CD8-positive, alpha-beta memory T cell (primary cell): ENCODE measurements around the gene KLF6. TPM values are rescaled to one million over a fixed set of nuclear protein-coding genes. Genes with fewer than 3 reads are reported as not detected.
A peak's percentile ranks its signal among the peaks of the same experiment; 100 is the strongest.

Experiments used
- CTCF ChIA-PET: fragments of 350-600 bp; sonication (Branson Sonifier 250); formaldehyde crosslinking; loops from one replicate; lab custom pipeline; 2021; ENCODE audit warnings: antibody characterized with exemption; lab: Charles Lee
- POLR2A ChIA-PET: fragments of 350-600 bp; sonication (Branson Sonifier 250); formaldehyde crosslinking; loops from one replicate; lab custom pipeline; 2021; ENCODE audit warnings: antibody characterized with exemption; lab: Charles Lee
- DNase-seq, 5 donors: peaks; one replicate each; pipeline versions ENCODE4 v3.0.0 to v3.0.0-alpha.2; 2020 to 2022; ENCODE audit warnings: mixed read lengths in 1 of 5
- H3K27ac ChIP-seq: one replicate; pipeline ENCODE4 v1.7.0; 2013; ENCODE audit warnings: low read depth, mild to moderate bottlenecking, low read length, moderate library complexity
- H3K27me3 ChIP-seq: 2 replicates; pipeline ENCODE4 v1.7.0; 2013; ENCODE audit warnings: low read length, mild to moderate bottlenecking; ENCODE audit not compliant: insufficient read depth, poor library complexity, severe bottlenecking
- H3K36me3 ChIP-seq: 2 replicates; pipeline ENCODE4 v1.7.0; 2013; ENCODE audit warnings: mild to moderate bottlenecking, low read length, moderate library complexity; ENCODE audit not compliant: insufficient read depth
- H3K4me1 ChIP-seq: 2 replicates; pipeline ENCODE4 v1.7.0; 2013; ENCODE audit warnings: mild to moderate bottlenecking, low read length, moderate library complexity; ENCODE audit not compliant: insufficient read depth
- H3K4me3 ChIP-seq: 2 replicates; pipeline ENCODE4 v1.7.0; 2013; ENCODE audit warnings: mild to moderate bottlenecking, low read length
- H3K9me3 ChIP-seq: 2 replicates; pipeline ENCODE4 v1.7.0; 2013; ENCODE audit warnings: mild to moderate bottlenecking, low read length
- H3K27ac Mint-ChIP-seq, 8 donors: one replicate each; pipeline ENCODE4 v1.8.0; 2020 to 2021; ENCODE audit warnings: mixed read lengths in 8 of 8, mild to moderate bottlenecking in 6 of 8, inconsistent platforms in 3 of 8, moderate library complexity in 3 of 8
- H3K27me3 Mint-ChIP-seq, 2 donors: one replicate each; pipeline ENCODE4 v1.8.0; 2020 to 2021; ENCODE audit warnings: mixed read lengths in 2 of 2, mild to moderate bottlenecking in 1 of 2, moderate library complexity in 1 of 2
- H3K36me3 Mint-ChIP-seq, 3 donors: one replicate each; pipeline ENCODE4 v1.8.0; 2020 to 2021; ENCODE audit warnings: mixed read lengths in 3 of 3, inconsistent platforms in 1 of 3, mild to moderate bottlenecking in 1 of 3
- H3K4me1 Mint-ChIP-seq, 3 donors: one replicate each; pipeline ENCODE4 v1.8.0; 2020 to 2021; ENCODE audit warnings: mixed read lengths in 3 of 3, inconsistent platforms in 1 of 3, mild to moderate bottlenecking in 1 of 3
- H3K4me3 Mint-ChIP-seq, 7 donors: one replicate each; pipeline ENCODE4 v1.8.0; 2020 to 2021; ENCODE audit warnings: mixed read lengths in 7 of 7, mild to moderate bottlenecking in 6 of 7, moderate library complexity in 4 of 7, inconsistent platforms in 2 of 7
- H3K9me3 Mint-ChIP-seq, 5 donors: one replicate each; pipeline ENCODE4 v1.8.0; 2020 to 2022; ENCODE audit warnings: mixed read lengths in 5 of 5, mild to moderate bottlenecking in 3 of 5, moderate library complexity in 2 of 5, inconsistent platforms in 1 of 5
- polyA plus RNA-seq: library from polyadenylated mRNA; unstranded; fragments of 300-500 nt; fragmentation: Illumina TruSeq; gene quantifications from one replicate; pipeline ENCODE4 v1.2.3, GENCODE V29; 2021
- total RNA-seq, 2 experiments: library from RNA; stranded (reverse); gene quantifications; one replicate each; pipeline ENCODE4 v1.2.3, GENCODE V29; 2021

The KLF6 gene
- total and polyA plus RNA-seq, 3 experiments from 2014 or later = 187 to 883 (median 192) TPM

- Mint-ChIP-seq H3K27ac (peak overlapping the region in 1 of 8 donors; percentile 11), H3K9me3 (peaks cover 4 to 9% (median 6%) of the 10 kb centered on the region in 5 donors), H3K4me3 (peak overlapping the region in 1 of 7 donors; percentile 40), H3K27me3 (no peaks in the 10 kb centered on the region), H3K36me3 (peaks cover 0 to 7% (median 0%) of the 10 kb centered on the region in 3 donors), H3K4me1 (peaks cover 2 to 12% (median 4%) of the 10 kb centered on the region in 3 donors)
- POLR2A ChIA-PET = no interaction called here
- no peaks in the 10 kb centered on the region for H3K4me1 ChIP-seq
- H3K27ac ChIP-seq = no peak overlapping the region
- DNase-seq = no peak
- CTCF ChIA-PET = no interaction called here
- no peaks in the 10 kb centered on the region for H3K36me3 ChIP-seq
- H3K4me3 ChIP-seq = no peak overlapping the region
- H3K9me3 ChIP-seq = no peaks in the 10 kb centered on the region
- H3K27me3 ChIP-seq = no peaks in the 10 kb centered on the region
These were observed 7.1 kb upstream of the KLF6 start for GRCh38 chr10:3791974-3792633.

GRCh38 chr10:3790858-3791257 is 5.8 kb upstream of the KLF6 start:
- ChIA-PET CTCF (interaction anchor here (0.6 kb wide), 1 partner anchor 276 kb away, joined by 3 read pairs; no protein-coding TSS in a partner anchor), POLR2A (no interaction called here)
- Histone ChIP-seq H3K27me3 (no peaks in the 10 kb centered on the region), H3K4me1 (peaks cover 3% of the 10 kb centered on the region), H3K27ac (no peak overlapping the region), H3K9me3 (no peaks in the 10 kb centered on the region), H3K4me3 (no peak overlapping the region), H3K36me3 (no peaks in the 10 kb centered on the region)
- no peak overlapping the region for H3K4me3 Mint-ChIP-seq
- peaks cover 4 to 9% (median 6%) of the 10 kb centered on the region in 5 donors for H3K9me3 Mint-ChIP-seq
- DNase-seq = no peak
- peaks cover 9 to 22% (median 17%) of the 10 kb centered on the region in 3 donors for H3K4me1 Mint-ChIP-seq
- H3K27ac Mint-ChIP-seq = no peak overlapping the region
- H3K27me3 Mint-ChIP-seq = no peaks in the 10 kb centered on the region
- H3K36me3 Mint-ChIP-seq = peaks cover 0 to 7% (median 4%) of the 10 kb centered on the region in 3 donors

GRCh38 chr10:3790272-3790671 is 5.3 kb upstream of the KLF6 start:
- Histone ChIP-seq H3K9me3 (no peaks in the 10 kb centered on the region), H3K36me3 (no peaks in the 10 kb centered on the region), H3K27me3 (no peaks in the 10 kb centered on the region), H3K4me1 (peaks cover 4% of the 10 kb centered on the region), H3K27ac (no peak overlapping the region), H3K4me3 (no peak overlapping the region)
- peaks cover 0 to under 1% of the 10 kb centered on the region in 2 donors for H3K27me3 Mint-ChIP-seq
- peaks cover 4 to 9% (median 6%) of the 10 kb centered on the region in 5 donors for H3K9me3 Mint-ChIP-seq
- H3K4me1 Mint-ChIP-seq = peaks cover 9 to 23% (median 18%) of the 10 kb centered on the region in 3 donors
- peaks cover 0 to 7% (median 6%) of the 10 kb centered on the region in 3 donors for H3K36me3 Mint-ChIP-seq
- no peak for DNase-seq
- ChIA-PET CTCF (no interaction called here), POLR2A (interaction anchor here (1.3 kb wide), 1 partner anchor 10 kb away, joined by 3 read pairs; no protein-coding TSS in a partner anchor)
- H3K27ac Mint-ChIP-seq = peak overlapping the region in 1 of 8 donors; percentile 25
- H3K4me3 Mint-ChIP-seq = no peak overlapping the region

DNA sequence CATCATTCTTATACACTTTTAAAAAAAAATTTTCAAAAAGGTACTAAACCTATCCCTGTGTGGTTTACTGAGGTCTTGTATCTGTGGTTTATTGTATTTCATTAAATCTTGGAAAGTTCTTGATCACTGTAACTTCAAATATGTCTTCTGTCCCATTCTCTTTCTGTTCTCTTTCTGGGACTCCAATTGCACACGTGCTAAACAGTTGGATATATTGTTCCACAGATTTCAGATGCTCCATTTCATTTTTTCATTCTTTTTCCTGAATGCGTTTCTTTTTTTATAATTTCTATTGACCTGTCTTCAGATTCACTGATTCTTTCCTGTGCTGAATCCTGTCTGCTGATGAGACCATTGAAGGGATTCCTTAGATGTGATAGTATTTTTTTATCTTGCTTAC is 4.6 kb upstream of the KLF6 start:
- H3K9me3 ChIP-seq = no peaks in the 10 kb centered on the region
- peaks cover 4% of the 10 kb centered on the region for H3K4me1 ChIP-seq
- H3K27ac Mint-ChIP-seq = peak overlapping the region in 2 of 8 donors; percentile 1 to 25
- no peaks in the 10 kb centered on the region for H3K36me3 ChIP-seq
- H3K36me3 Mint-ChIP-seq = peaks cover 0 to 9% (median 7%) of the 10 kb centered on the region in 3 donors
- peaks cover 9 to 23% (median 18%) of the 10 kb centered on the region in 3 donors for H3K4me1 Mint-ChIP-seq
- no peaks in the 10 kb centered on the region for H3K27me3 ChIP-seq
- DNase-seq = no peak
- ChIA-PET CTCF (no interaction called here), POLR2A (interaction anchor here (1.3 kb wide), 1 partner anchor 9 kb away, joined by 3 read pairs; no protein-coding TSS in a partner anchor)
- H3K4me3 Mint-ChIP-seq = peak overlapping the region in 1 of 7 donors; percentile 46
- H3K9me3 Mint-ChIP-seq = peaks cover 4 to 9% (median 6%) of the 10 kb centered on the region in 5 donors
- H3K27me3 Mint-ChIP-seq = peaks cover 0 to 2% of the 10 kb centered on the region in 2 donors
- H3K27ac ChIP-seq = no peak overlapping the region
- H3K4me3 ChIP-seq = no peak overlapping the region

- Histone ChIP-seq H3K36me3 (no peaks in the 10 kb centered on the region), H3K4me3 (no peak overlapping the region), H3K27ac (no peak overlapping the region), H3K9me3 (no peaks in the 10 kb centered on the region), H3K27me3 (no peaks in the 10 kb centered on the region), H3K4me1 (peaks cover 4% of the 10 kb centered on the region)
- CTCF ChIA-PET = no interaction called here
- peaks cover 0 to 16% of the 10 kb centered on the region in 2 donors for H3K27me3 Mint-ChIP-seq
- DNase-seq = no peak
- H3K36me3 Mint-ChIP-seq = peaks cover 4 to 25% (median 23%) of the 10 kb centered on the region in 3 donors
- peak overlapping the region in 2 of 7 donors; percentile 40 to 99 for H3K4me3 Mint-ChIP-seq
- peaks cover 9 to 37% (median 18%) of the 10 kb centered on the region in 3 donors for H3K4me1 Mint-ChIP-seq
- peaks cover 4 to 9% (median 6%) of the 10 kb centered on the region in 5 donors for H3K9me3 Mint-ChIP-seq
- POLR2A ChIA-PET = interaction anchor here (1.3 kb wide), 1 partner anchor 18 kb away, joined by 3 read pairs; no protein-coding TSS in a partner anchor
- peak overlapping the region in 4 of 8 donors; percentile 33 to 99 (median 87) for H3K27ac Mint-ChIP-seq
These were observed 2.8 kb upstream of the KLF6 start for GRCh38 chr10:3787816-3788215.

GRCh38 chr10:3787016-3787400 is 2.0 kb upstream of the KLF6 start:
- Histone ChIP-seq H3K27ac (no peak overlapping the region), H3K4me3 (no peak overlapping the region), H3K27me3 (no peaks in the 10 kb centered on the region), H3K36me3 (peaks cover under 1% of the 10 kb centered on the region), H3K4me1 (peaks cover 10% of the 10 kb centered on the region), H3K9me3 (no peaks in the 10 kb centered on the region)
- peaks cover 4 to 9% (median 6%) of the 10 kb centered on the region in 5 donors for H3K9me3 Mint-ChIP-seq
- ChIA-PET CTCF (no interaction called here), POLR2A (no interaction called here)
- H3K27ac Mint-ChIP-seq = peak overlapping the region; percentile 51 to 100 (median 99)
- peaks cover 12 to 38% (median 20%) of the 10 kb centered on the region in 3 donors for H3K4me1 Mint-ChIP-seq
- no peak for DNase-seq
- H3K4me3 Mint-ChIP-seq = peak overlapping the region; percentile 88 to 99 (median 95)
- H3K27me3 Mint-ChIP-seq = peaks cover 0 to 21% of the 10 kb centered on the region in 2 donors
- H3K36me3 Mint-ChIP-seq = peaks cover 7 to 33% (median 31%) of the 10 kb centered on the region in 3 donors

- H3K27ac ChIP-seq = peak overlapping the region; percentile 100
- Mint-ChIP-seq H3K27me3 (peaks cover 0 to 25% of the 10 kb centered on the region in 2 donors), H3K4me1 (peaks cover 18 to 44% (median 25%) of the 10 kb centered on the region in 3 donors), H3K4me3 (peak overlapping the region; percentile 88 to 99 (median 95)), H3K36me3 (peaks cover 13 to 39% (median 36%) of the 10 kb centered on the region in 3 donors), H3K9me3 (peaks cover 4 to 10% (median 6%) of the 10 kb centered on the region in 5 donors), H3K27ac (peak overlapping the region; percentile 93 to 100 (median 99))
- CTCF ChIA-PET = interaction anchor here (1.2 to 6.7 kb wide), 5 partner anchors 9 to 89 kb away, joined by 3 to 120 read pairs (median 6); no protein-coding TSS in a partner anchor
- peaks cover 6% of the 10 kb centered on the region for H3K36me3 ChIP-seq
- POLR2A ChIA-PET = interaction anchor here (1.3 to 6.8 kb wide), 15 partner anchors 9 to 163 kb away, joined by 5 to 505 read pairs (median 35); no protein-coding TSS in a partner anchor
- no peaks in the 10 kb centered on the region for H3K27me3 ChIP-seq
- H3K9me3 ChIP-seq = no peaks in the 10 kb centered on the region
- peak overlapping the region; percentile 79 for H3K4me3 ChIP-seq
- DNase-seq = peak in 2 of 5 donors; percentile 47 to 67
- peaks cover 16% of the 10 kb centered on the region for H3K4me1 ChIP-seq
These were observed 1.4 kb upstream of the KLF6 start for GRCh38 chr10:3786295-3787015.
